HFF-Myc (cell line): ENCODE results near the gene ADPRHL1.
"Not testable (repeated sequence)": the region's sequence is repeated elsewhere in the genome, so short reads cannot be mapped to it uniquely, and the experiment has no call there.

Experiments
- DNase-seq: peaks from one replicate; pipeline ENCODE4 v3.0.0-alpha.2; 2011; ENCODE audit warnings: low read depth; ENCODE audit errors: extremely low read depth
- H3K4me3 ChIP-seq: replicated peaks from 2 replicates; pipeline ENCODE4 v1.5.1; 2011; ENCODE audit warnings: low read depth, mild to moderate bottlenecking, control low read depth, low read length
- CTCF ChIP-seq: IDR thresholded peaks from 2 replicates; pipeline ENCODE4 v1.5.1; 2012; ENCODE audit warnings: mild to moderate bottlenecking, low read depth, low read length, control low read depth; ENCODE audit errors: missing control alignments

The ADPRHL1 gene

GRCh38 chr13:113373811-113374485, 79.3 kb downstream of the ADPRHL1 start:
- no peak overlapping the region for H3K4me3 ChIP-seq
- no peak for TF ChIP-seq CTCF
- no peak for DNase-seq

GRCh38 chr13:113371701-113372100, 81.6 kb downstream of the ADPRHL1 start:
- H3K4me3 ChIP-seq, DNase-seq: not testable (repeated sequence)

GRCh38 chr13:113371061-113371460, 82.2 kb downstream of the ADPRHL1 start:
- no peak overlapping the region for H3K4me3 ChIP-seq
- TF ChIP-seq CTCF = no peak
- no peak for DNase-seq

GRCh38 chr13:113369881-113370280, 83.4 kb downstream of the ADPRHL1 start:
- TF ChIP-seq CTCF = no peak
- no peak overlapping the region for H3K4me3 ChIP-seq
- no peak for DNase-seq

GRCh38 chr13:113369189-113369588, 84.1 kb downstream of the ADPRHL1 start:
- no peak for TF ChIP-seq CTCF
- DNase-seq = no peak
- H3K4me3 ChIP-seq = no peak overlapping the region

- DNase-seq = not testable (repeated sequence)
Observed at GRCh38 chr13:113368353-113368752, 84.9 kb downstream of the ADPRHL1 start.

GRCh38 chr13:113367771-113368170, 85.5 kb downstream of the ADPRHL1 start:
- no peak for TF ChIP-seq CTCF
- no peak for DNase-seq

More at GRCh38 chr13:113368353-113368752, 84.9 kb downstream of the ADPRHL1 start:
- not testable (repeated sequence) for H3K4me3 ChIP-seq

GRCh38 chr13:113367020-113367560, 86.2 kb downstream of the ADPRHL1 start:
- TF ChIP-seq CTCF = no peak
- no peak for DNase-seq
- H3K4me3 ChIP-seq = no peak overlapping the region

More at GRCh38 chr13:113367771-113368170, 85.5 kb downstream of the ADPRHL1 start:
- H3K4me3 ChIP-seq = no peak overlapping the region
